ENCODE results near the gene TMEM87B. TPM values are rescaled to one million over a fixed set of nuclear protein-coding genes. Genes with fewer than 3 reads are reported as not detected.

The TMEM87B gene
- total RNA-seq, 1 experiment from 2014 or later = 37.0 TPM

GRCh38 chr2:112154246-112155117 is 99.4 kb downstream of the TMEM87B start:
- intact Hi-C loops (cut with micrococcal nuclease; ENCODE audit: unreplicated experiment) = no loop called here
- Mint-ChIP-seq H3K27ac (ENCODE audit: unreplicated experiment) (no peak overlapping the region), H3K4me1 (ENCODE audit: low read depth, unreplicated experiment) (no peaks in the 10 kb centered on the region), H3K9me3 (ENCODE audit: low read depth, unreplicated experiment) (no peaks in the 10 kb centered on the region), H3K27me3 (ENCODE audit: unreplicated experiment) (peaks cover under 1% of the 10 kb centered on the region), H3K4me3 (ENCODE audit: low read depth, unreplicated experiment) (no peak overlapping the region), H3K36me3 (ENCODE audit: insufficient read depth, unreplicated experiment) (no peaks in the 10 kb centered on the region)
- CTCF ChIA-PET = no interaction called here
- BruUV-seq (replicated peaks) = no TSS peak
- no peak for DNase-seq
- TF ChIP-seq, protein P1, sequence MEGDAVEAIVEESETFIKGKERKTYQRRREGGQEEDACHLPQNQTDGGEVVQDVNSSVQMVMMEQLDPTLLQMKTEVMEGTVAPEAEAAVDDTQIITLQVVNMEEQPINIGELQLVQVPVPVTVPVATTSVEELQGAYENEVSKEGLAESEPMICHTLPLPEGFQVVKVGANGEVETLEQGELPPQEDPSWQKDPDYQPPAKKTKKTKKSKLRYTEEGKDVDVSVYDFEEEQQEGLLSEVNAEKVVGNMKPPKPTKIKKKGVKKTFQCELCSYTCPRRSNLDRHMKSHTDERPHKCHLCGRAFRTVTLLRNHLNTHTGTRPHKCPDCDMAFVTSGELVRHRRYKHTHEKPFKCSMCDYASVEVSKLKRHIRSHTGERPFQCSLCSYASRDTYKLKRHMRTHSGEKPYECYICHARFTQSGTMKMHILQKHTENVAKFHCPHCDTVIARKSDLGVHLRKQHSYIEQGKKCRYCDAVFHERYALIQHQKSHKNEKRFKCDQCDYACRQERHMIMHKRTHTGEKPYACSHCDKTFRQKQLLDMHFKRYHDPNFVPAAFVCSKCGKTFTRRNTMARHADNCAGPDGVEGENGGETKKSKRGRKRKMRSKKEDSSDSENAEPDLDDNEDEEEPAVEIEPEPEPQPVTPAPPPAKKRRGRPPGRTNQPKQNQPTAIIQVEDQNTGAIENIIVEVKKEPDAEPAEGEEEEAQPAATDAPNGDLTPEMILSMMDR (IDR thresholded peaks at IDR 0.05; ENCODE audit: unreplicated experiment) = no peak

- DNase-seq = no peak
- H3K36me3 Mint-ChIP-seq (ENCODE audit: insufficient read depth, unreplicated experiment) = no peaks in the 10 kb centered on the region
- TF ChIP-seq, protein P1 (IDR thresholded peaks at IDR 0.05; ENCODE audit: unreplicated experiment) = no peak
- no peaks in the 10 kb centered on the region for H3K9me3 Mint-ChIP-seq (ENCODE audit: low read depth, unreplicated experiment)
- no peaks in the 10 kb centered on the region for H3K4me1 Mint-ChIP-seq (ENCODE audit: low read depth, unreplicated experiment)
- intact Hi-C loops (cut with micrococcal nuclease; ENCODE audit: unreplicated experiment) = no loop called here
- CTCF ChIA-PET = no interaction called here
- H3K4me3 Mint-ChIP-seq (ENCODE audit: low read depth, unreplicated experiment) = no peak overlapping the region
- no peak overlapping the region for H3K27ac Mint-ChIP-seq (ENCODE audit: unreplicated experiment)
- no peaks in the 10 kb centered on the region for H3K27me3 Mint-ChIP-seq (ENCODE audit: unreplicated experiment)
- no TSS peak for BruUV-seq (replicated peaks)
These were observed 100.5 kb downstream of the TMEM87B start for GRCh38 chr2:112155331-112156151.

- intact Hi-C loops (cut with micrococcal nuclease; ENCODE audit: unreplicated experiment) = no loop called here
- no peaks in the 10 kb centered on the region for H3K27me3 Mint-ChIP-seq (ENCODE audit: unreplicated experiment)
- no peak overlapping the region for H3K27ac Mint-ChIP-seq (ENCODE audit: unreplicated experiment)
- no peak for DNase-seq
- CTCF ChIA-PET = no interaction called here
- no peak overlapping the region for H3K4me3 Mint-ChIP-seq (ENCODE audit: low read depth, unreplicated experiment)
- no peaks in the 10 kb centered on the region for H3K4me1 Mint-ChIP-seq (ENCODE audit: low read depth, unreplicated experiment)
- TF ChIP-seq, protein P1 (IDR thresholded peaks at IDR 0.05; ENCODE audit: unreplicated experiment) = no peak
- BruUV-seq (replicated peaks) = no TSS peak
- no peaks in the 10 kb centered on the region for H3K9me3 Mint-ChIP-seq (ENCODE audit: low read depth, unreplicated experiment)
- H3K36me3 Mint-ChIP-seq (ENCODE audit: insufficient read depth, unreplicated experiment) = no peaks in the 10 kb centered on the region
These were observed 101.3 kb downstream of the TMEM87B start for GRCh38 chr2:112156152-112156986.

DNA sequence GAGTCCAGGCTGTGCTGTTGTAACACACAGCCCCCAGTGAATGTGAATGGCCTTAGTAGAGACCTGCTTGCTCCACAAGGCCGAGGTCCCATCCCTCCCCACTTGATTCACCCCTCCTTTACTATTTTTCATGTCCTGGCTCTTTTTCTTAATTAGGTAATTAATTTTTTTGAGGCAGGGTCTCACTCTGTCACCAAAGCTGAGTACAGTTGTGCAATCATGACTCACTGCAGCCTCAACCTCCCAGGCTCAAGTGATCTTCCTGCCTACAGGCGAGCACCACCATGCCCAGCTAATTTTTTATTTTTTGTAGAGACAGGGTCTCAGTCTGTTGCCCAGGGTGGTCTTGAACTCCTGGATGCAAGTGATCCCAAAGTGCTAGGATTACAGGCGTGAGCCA is 102.4 kb downstream of the TMEM87B start:
- TF ChIP-seq, protein P1 (IDR thresholded peaks at IDR 0.05; ENCODE audit: unreplicated experiment) = no peak
- Mint-ChIP-seq H3K9me3 (ENCODE audit: low read depth, unreplicated experiment) (no peaks in the 10 kb centered on the region), H3K27me3 (ENCODE audit: unreplicated experiment) (peaks cover 3% of the 10 kb centered on the region), H3K4me3 (ENCODE audit: low read depth, unreplicated experiment) (no peak overlapping the region), H3K4me1 (ENCODE audit: low read depth, unreplicated experiment) (no peaks in the 10 kb centered on the region), H3K27ac (ENCODE audit: unreplicated experiment) (no peak overlapping the region), H3K36me3 (ENCODE audit: insufficient read depth, unreplicated experiment) (no peaks in the 10 kb centered on the region)
- BruUV-seq (replicated peaks) = no TSS peak
- DNase-seq = no peak
- CTCF ChIA-PET = no interaction called here
- intact Hi-C loops (cut with micrococcal nuclease; ENCODE audit: unreplicated experiment) = no loop called here
